Measurements from ENCODE around the gene LRIF1. TPM values are rescaled to one million over a fixed set of nuclear protein-coding genes. Genes with fewer than 3 reads are reported as not detected.

The LRIF1 gene
- polyA plus RNA-seq, 12 donors, result 8.0 to 13.5 (median 9.9) TPM; not detected in 1

- DNase-seq, result no peak
These were observed 66.0 kb downstream of the LRIF1 start for GRCh38 chr1:110897681-110898080.

Other genes with a start within 250 kb of the LRIF1 start
- 10 to 100 TPM in 4 of 12 donors, 1 to 10 TPM in 7, not detected in 1; 6.0 to 21.2 (median 7.8) TPM for gene CD53, start 90.8 kb downstream of the LRIF1 start, polyA plus RNA-seq (ENCODE audit: insufficient read length in 12 of 12)
- gene DRAM2, start 176.2 kb upstream of the LRIF1 start, polyA plus RNA-seq (ENCODE audit: insufficient read length in 12 of 12), result 10 to 100 TPM in 11 of 12 donors, not detected in 1; 31.7 to 74.6 (median 43.3) TPM
- 10 to 100 TPM in 11 of 12 donors, not detected in 1; 19.4 to 37.2 (median 28.6) TPM for gene CEPT1, start 176.3 kb upstream of the LRIF1 start, polyA plus RNA-seq (ENCODE audit: insufficient read length in 12 of 12)
- gene DENND2D, start 236.7 kb upstream of the LRIF1 start, polyA plus RNA-seq (ENCODE audit: insufficient read length in 12 of 12), result 10 to 100 TPM in 2 of 12 donors, 1 to 10 TPM in 5, under 1 TPM in 4, not detected in 1; 0.67 to 15.1 (median 1.5) TPM

Measured in muscle of arm (tissue), 12 donors.